ENCODE measurements around the gene ARHGDIB. TPM values are rescaled to one million over a fixed set of nuclear protein-coding genes. Genes with fewer than 3 reads are reported as not detected.

ARHGDIB gene
- total and polyA plus RNA-seq, 8 donors = 13.4 to 127 (median 72.7) TPM

DNA sequence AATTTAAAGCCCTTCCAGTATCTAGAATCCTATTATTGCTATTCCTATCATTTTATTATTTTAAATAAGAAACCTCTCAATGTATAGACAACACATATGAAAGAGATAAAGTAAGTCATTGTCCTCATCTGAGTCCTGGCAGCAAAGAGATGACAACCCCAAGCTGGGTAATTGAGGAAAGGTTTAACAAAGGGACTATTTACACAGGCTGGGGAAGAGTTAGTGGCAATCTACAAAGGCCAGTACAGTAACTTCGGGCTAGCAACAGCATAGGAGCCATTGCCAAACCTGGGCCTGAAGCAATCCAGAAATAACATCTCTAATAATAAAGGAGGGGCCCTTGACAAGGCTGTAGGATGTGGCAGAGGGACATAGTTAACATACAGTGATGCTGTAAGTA, 22.6 kb upstream of the ARHGDIB start:
- H3K4me3 ChIP-seq = no peak overlapping the region
- no peaks in the 10 kb centered on the region for H3K36me3 ChIP-seq
- DNase-seq = no peak
- intact Hi-C loops (cut with DNase I; ENCODE audit: low total_unique reads) = no loop called here
- TF ChIP-seq, protein P1, sequence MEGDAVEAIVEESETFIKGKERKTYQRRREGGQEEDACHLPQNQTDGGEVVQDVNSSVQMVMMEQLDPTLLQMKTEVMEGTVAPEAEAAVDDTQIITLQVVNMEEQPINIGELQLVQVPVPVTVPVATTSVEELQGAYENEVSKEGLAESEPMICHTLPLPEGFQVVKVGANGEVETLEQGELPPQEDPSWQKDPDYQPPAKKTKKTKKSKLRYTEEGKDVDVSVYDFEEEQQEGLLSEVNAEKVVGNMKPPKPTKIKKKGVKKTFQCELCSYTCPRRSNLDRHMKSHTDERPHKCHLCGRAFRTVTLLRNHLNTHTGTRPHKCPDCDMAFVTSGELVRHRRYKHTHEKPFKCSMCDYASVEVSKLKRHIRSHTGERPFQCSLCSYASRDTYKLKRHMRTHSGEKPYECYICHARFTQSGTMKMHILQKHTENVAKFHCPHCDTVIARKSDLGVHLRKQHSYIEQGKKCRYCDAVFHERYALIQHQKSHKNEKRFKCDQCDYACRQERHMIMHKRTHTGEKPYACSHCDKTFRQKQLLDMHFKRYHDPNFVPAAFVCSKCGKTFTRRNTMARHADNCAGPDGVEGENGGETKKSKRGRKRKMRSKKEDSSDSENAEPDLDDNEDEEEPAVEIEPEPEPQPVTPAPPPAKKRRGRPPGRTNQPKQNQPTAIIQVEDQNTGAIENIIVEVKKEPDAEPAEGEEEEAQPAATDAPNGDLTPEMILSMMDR (IDR thresholded peaks at IDR 0.05) = no peak
- TF ChIP-seq POLR2A (IDR thresholded peaks at IDR 0.05) (no peak), POLR2AphosphoS5 (IDR thresholded peaks at IDR 0.05) (no peak), EP300 (IDR thresholded peaks at IDR 0.05) (no peak)
- 61 to 74% (median 68%) methylated on average over 1 of the region's 1 CpG for whole genome bisulfite sequencing, 5 donors
- H3K27me3 ChIP-seq = no peaks in the 10 kb centered on the region
- H3K9me3 ChIP-seq = no peaks in the 10 kb centered on the region
- no peak overlapping the region for H3K27ac ChIP-seq
- peaks cover 0 to 6% (median 0%) of the 10 kb centered on the region in 4 donors for H3K4me1 ChIP-seq

DNA sequence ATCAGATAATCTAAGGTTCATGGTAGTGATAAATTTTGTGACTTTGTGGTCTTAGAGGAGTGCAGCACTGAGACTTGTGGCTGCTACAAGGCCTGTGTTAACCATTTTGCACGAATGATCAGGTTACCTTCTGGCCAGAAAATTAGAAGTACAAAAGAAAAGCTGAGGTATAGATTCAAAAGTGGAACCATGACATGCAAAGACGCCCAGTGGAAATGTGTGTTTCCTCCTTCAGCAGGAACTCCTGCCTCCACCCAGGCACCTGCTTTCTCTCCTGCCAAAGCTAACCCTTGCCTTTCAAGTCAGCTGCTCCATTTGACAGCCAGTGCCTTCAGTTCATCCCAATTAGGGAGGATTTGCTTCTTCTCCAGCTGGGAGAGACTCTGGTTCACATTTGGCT, 21.6 kb upstream of the ARHGDIB start:
- H3K36me3 ChIP-seq = no peaks in the 10 kb centered on the region
- TF ChIP-seq EP300 (IDR thresholded peaks at IDR 0.05) = no peak
- peak overlapping the region in 1 of 5 donors; percentile 2 for H3K27ac ChIP-seq
- intact Hi-C loops (cut with DNase I; ENCODE audit: low total_unique reads) = no loop called here
- DNase-seq = no peak
- no peak overlapping the region for H3K4me3 ChIP-seq
- H3K9me3 ChIP-seq = no peaks in the 10 kb centered on the region
- H3K4me1 ChIP-seq = peaks cover 0 to 6% (median 0%) of the 10 kb centered on the region in 4 donors
- no peaks in the 10 kb centered on the region for H3K27me3 ChIP-seq
- 40 to 68% (median 48%) methylated on average over 2 of the region's 2 CpGs for WGBS, 5 donors

DNA sequence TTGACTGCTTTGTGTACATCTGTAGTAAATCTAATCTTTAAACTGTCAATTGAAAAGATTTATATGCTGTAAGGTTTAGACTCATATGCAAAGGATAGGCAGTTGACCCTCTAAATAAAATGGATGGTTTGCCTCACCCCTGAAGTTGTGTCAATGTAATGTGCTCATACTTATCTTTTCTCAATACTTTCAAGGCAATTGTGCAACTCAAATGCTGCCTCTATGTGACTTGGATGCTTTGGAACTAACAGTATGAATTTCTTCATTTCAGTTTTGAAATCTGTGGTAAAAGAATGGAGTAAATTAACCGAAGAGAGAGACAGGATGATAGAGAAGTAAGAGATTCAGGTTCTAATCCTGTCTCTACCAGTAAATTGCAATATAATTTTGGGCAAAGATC, 21.2 kb upstream of the ARHGDIB start:
- DNase-seq = no peak
- 85 to 97% (median 88%) methylated on average over 1 of the region's 1 CpG for whole genome bisulfite sequencing, 5 donors
- TF ChIP-seq EP300 (IDR thresholded peaks at IDR 0.05) (no peak), POLR2AphosphoS5 (IDR thresholded peaks at IDR 0.05) (no peak), POLR2A (IDR thresholded peaks at IDR 0.05) (no peak)
- TF ChIP-seq, protein P1 (IDR thresholded peaks at IDR 0.05) = no peak
- H3K9me3 ChIP-seq = no peaks in the 10 kb centered on the region
- intact Hi-C loops (cut with DNase I; ENCODE audit: low total_unique reads) = no loop called here
- H3K4me1 ChIP-seq = peaks cover 0 to 6% (median 0%) of the 10 kb centered on the region in 4 donors
- peak overlapping the region in 1 of 5 donors; percentile 2 for H3K27ac ChIP-seq
- no peaks in the 10 kb centered on the region for H3K36me3 ChIP-seq
- no peaks in the 10 kb centered on the region for H3K27me3 ChIP-seq
- H3K4me3 ChIP-seq = no peak overlapping the region

DNA sequence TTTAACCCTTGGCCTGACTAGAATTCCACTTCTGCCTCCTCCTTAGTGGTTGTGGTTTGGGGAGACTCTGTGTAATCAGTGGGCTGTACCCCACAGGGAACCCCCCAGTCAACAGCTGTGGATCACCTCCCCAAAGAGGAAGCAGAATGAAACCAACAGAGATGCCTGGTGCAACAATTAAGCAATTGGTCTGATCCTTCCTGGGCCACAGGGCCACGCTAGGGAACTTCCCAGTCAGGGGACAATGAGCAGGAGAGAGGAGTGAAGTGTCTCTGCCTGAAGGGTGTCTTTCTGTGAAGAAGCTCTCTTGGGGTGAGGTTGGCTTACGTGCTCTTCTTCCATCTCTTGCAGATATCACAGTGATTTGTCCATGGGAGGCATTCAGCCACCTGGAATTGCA, 19.6 kb upstream of the ARHGDIB start:
- H3K9me3 ChIP-seq = no peaks in the 10 kb centered on the region
- no peaks in the 10 kb centered on the region for H3K36me3 ChIP-seq
- no peaks in the 10 kb centered on the region for H3K27me3 ChIP-seq
- WGBS, 5 donors = 85 to 100% (median 91%) methylated on average over 2 of the region's 2 CpGs
- no peak overlapping the region for H3K27ac ChIP-seq
- H3K4me3 ChIP-seq = no peak overlapping the region
- H3K4me1 ChIP-seq = peaks cover 0 to 6% (median 0%) of the 10 kb centered on the region in 4 donors
- intact Hi-C loops (cut with DNase I; ENCODE audit: low total_unique reads) = no loop called here
- DNase-seq = no peak
- no peak for TF ChIP-seq EP300 (IDR thresholded peaks at IDR 0.05)
- no peak for TF ChIP-seq POLR2AphosphoS5 (IDR thresholded peaks at IDR 0.05)
- no peak for TF ChIP-seq POLR2A (IDR thresholded peaks at IDR 0.05)
- TF ChIP-seq, protein P1 (IDR thresholded peaks at IDR 0.05) = no peak

DNA sequence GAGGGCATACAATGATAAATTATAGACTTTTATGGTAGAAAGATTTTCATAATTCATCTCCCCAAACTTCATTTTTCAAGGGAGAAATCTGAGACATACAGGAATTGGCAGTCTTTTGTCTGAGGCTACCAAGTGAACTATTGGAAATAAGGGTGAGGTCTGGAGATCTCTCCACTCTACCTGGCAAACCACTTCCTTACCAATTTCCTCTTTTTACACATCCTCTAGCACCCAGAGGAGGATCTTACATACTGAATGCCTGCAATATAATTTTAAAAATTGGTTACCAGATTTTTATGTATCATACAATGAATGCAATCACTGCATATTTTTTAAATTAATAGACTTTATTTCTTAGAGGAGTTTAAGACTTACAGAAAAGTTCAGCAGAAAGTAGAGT, 18.1 kb upstream of the ARHGDIB start:
- no peak for DNase-seq
- no peak overlapping the region for H3K27ac ChIP-seq
- no peak for TF ChIP-seq POLR2AphosphoS5 (IDR thresholded peaks at IDR 0.05)
- no peak for TF ChIP-seq POLR2A (IDR thresholded peaks at IDR 0.05)
- TF ChIP-seq, protein P1 (IDR thresholded peaks at IDR 0.05) = no peak
- TF ChIP-seq EP300 (IDR thresholded peaks at IDR 0.05) = no peak
- H3K9me3 ChIP-seq = no peaks in the 10 kb centered on the region
- H3K4me1 ChIP-seq = peaks cover 0 to 6% (median 0%) of the 10 kb centered on the region in 4 donors
- H3K36me3 ChIP-seq = no peaks in the 10 kb centered on the region
- no peak overlapping the region for H3K4me3 ChIP-seq
- intact Hi-C loops (cut with DNase I; ENCODE audit: low total_unique reads) = no loop called here
- no peaks in the 10 kb centered on the region for H3K27me3 ChIP-seq

Data from stomach (tissue), 9 donors.